ENCODE data around the gene TNS1. TPM values are rescaled to one million over a fixed set of nuclear protein-coding genes. Genes with fewer than 3 reads are reported as not detected.

The TNS1 gene
- total RNA-seq, 4 donors from 2014 or later: 23.1 to 156 (median 81.1) TPM

- H3K4me3 ChIP-seq: no peak overlapping the region
- no peaks in the 10 kb centered on the region for H3K36me3 ChIP-seq
- DNase-seq: peak in 1 of 3 donors; percentile 20
- no peak for TF ChIP-seq CTCF (IDR thresholded peaks at IDR 0.05)
- TF ChIP-seq POLR2A (IDR thresholded peaks at IDR 0.05): no peak
- H3K4me1 ChIP-seq: no peaks in the 10 kb centered on the region
- no peaks in the 10 kb centered on the region for H3K9me3 ChIP-seq
- H3K27me3 ChIP-seq: no peaks in the 10 kb centered on the region
- H3K27ac ChIP-seq: no peak overlapping the region
Measured at GRCh38 chr2:218016810-218017209, 14.0 kb upstream of the TNS1 start.

GRCh38 chr2:218015586-218016521, 13.1 kb upstream of the TNS1 start:
- Histone ChIP-seq H3K27me3 (no peaks in the 10 kb centered on the region), H3K4me1 (peaks cover 0 to under 1% (median 0%) of the 10 kb centered on the region in 4 donors), H3K9me3 (no peaks in the 10 kb centered on the region), H3K4me3 (no peak overlapping the region), H3K36me3 (no peaks in the 10 kb centered on the region), H3K27ac (no peak overlapping the region)
- no peak for DNase-seq
- TF ChIP-seq POLR2A (IDR thresholded peaks at IDR 0.05): no peak
- TF ChIP-seq CTCF (IDR thresholded peaks at IDR 0.05): no peak

DNA sequence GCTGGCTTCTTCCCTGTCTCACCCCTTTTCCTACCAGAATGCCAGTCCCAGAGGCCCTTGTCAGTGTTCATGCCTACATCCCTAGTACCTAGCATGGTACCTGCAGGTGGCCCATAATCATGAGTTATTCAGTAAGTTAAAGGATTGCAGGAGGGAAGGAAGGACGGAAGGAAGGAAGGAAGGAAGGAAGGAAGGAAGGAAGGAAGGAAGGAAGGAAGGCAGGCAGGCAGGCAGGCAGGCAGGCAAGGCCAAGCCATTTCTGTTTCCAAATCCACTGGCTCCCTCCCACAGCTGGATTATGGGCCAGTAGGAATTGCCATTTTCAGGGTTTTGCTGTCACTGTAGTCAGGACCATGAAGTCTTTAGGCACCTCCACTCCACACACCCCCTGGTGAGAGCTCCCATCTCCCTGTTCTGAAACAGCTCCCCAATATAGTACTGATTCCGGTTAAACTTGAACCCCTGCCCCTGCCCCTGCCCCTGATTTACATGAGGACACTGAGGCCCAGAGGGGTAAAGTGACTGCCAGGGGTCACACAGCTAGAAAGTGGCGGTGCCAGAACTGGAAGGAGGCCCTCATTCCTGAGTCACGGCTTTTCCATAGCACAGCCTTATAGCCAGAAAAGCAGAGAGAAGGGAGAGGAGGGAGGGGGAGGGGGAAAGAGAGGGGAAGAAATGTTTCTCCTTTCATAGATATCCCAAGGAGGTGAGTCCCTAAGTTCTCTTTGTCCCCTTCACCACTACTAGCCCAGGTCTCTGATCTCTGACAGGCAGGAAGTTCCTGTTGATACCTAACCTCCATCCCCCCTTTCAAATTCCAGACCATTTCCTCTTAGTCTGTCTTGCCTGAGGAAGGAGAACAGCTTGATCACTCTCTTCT, 12.2 kb upstream of the TNS1 start:
- DNase-seq: no peak
- Histone ChIP-seq H3K27ac (no peak overlapping the region), H3K36me3 (no peaks in the 10 kb centered on the region), H3K27me3 (peaks cover 0 to 2% of the 10 kb centered on the region in 2 donors), H3K4me1 (peaks cover 0 to 10% (median 4%) of the 10 kb centered on the region in 4 donors), H3K4me3 (no peak overlapping the region), H3K9me3 (no peaks in the 10 kb centered on the region)
- no peak for TF ChIP-seq CTCF (IDR thresholded peaks at IDR 0.05)
- TF ChIP-seq POLR2A (IDR thresholded peaks at IDR 0.05): no peak

- Histone ChIP-seq H3K9me3 (no peaks in the 10 kb centered on the region), H3K4me3 (no peak overlapping the region), H3K36me3 (no peaks in the 10 kb centered on the region), H3K4me1 (peaks cover 0 to 20% (median 6%) of the 10 kb centered on the region in 4 donors), H3K27me3 (peaks cover 0 to 12% of the 10 kb centered on the region in 2 donors), H3K27ac (no peak overlapping the region)
- DNase-seq: no peak
- no peak for TF ChIP-seq CTCF (IDR thresholded peaks at IDR 0.05)
Measured at GRCh38 chr2:218013289-218013688, 10.5 kb upstream of the TNS1 start.

- no peak for DNase-seq
- no peaks in the 10 kb centered on the region for H3K9me3 ChIP-seq
- no peaks in the 10 kb centered on the region for H3K36me3 ChIP-seq
- peaks cover 0 to 20% (median 6%) of the 10 kb centered on the region in 4 donors for H3K4me1 ChIP-seq
- H3K27ac ChIP-seq: no peak overlapping the region
- H3K4me3 ChIP-seq: no peak overlapping the region
- TF ChIP-seq POLR2A (IDR thresholded peaks at IDR 0.05) (no peak), CTCF (IDR thresholded peaks at IDR 0.05) (no peak)
- peaks cover 0 to 12% of the 10 kb centered on the region in 2 donors for H3K27me3 ChIP-seq
Measured at GRCh38 chr2:218012284-218012683, 9.5 kb upstream of the TNS1 start.

Measured in Peyer's patch (tissue), 4 donors.